MM.1S (cell line): ENCODE measurements around the gene MROH2A.

Source experiments
- CTCF ChIP-seq: fragments of 300-600 bp; sonication (generic); IDR thresholded peaks from 2 replicates; pipeline ENCODE4 v1.5.1; 2016; ENCODE audit warnings: antibody characterized with exemption, low read length, mixed read lengths
- EZH2 ChIP-seq: fragments of 300-600 bp; sonication (generic); optimal IDR thresholded peaks from 2 replicates; pipeline ENCODE3; 2017; ENCODE audit warnings: low read depth, mild to moderate bottlenecking, antibody characterized with exemption, low read length, mixed read lengths
- EZH2phosphoT487 ChIP-seq: fragments of 300-600 bp; sonication (generic); IDR thresholded peaks from 2 replicates; pipeline ENCODE4 v1.6.1; 2018; ENCODE audit warnings: antibody characterized with exemption, low read length

GRCh38 chr2:233846387-233847247, 68.5 kb downstream of the MROH2A start:
- TF ChIP-seq CTCF (no peak), EZH2 (no peak), EZH2phosphoT487 (no peak)
